B cell (primary cell): ENCODE measurements around the gene GMCL2. TPM values are rescaled to one million over a fixed set of nuclear protein-coding genes. Genes with fewer than 3 reads are reported as not detected.

ENCODE experiments used
- ATAC-seq: fragments of 200-7000 bp; cut with Tn5 transposase; one replicate; pipeline ENCODE4 v1.10.0; 2021; ENCODE audit warnings: low read depth, mild to moderate bottlenecking, moderate number of reproducible peaks, moderate library complexity
- CTCF ChIA-PET: fragments of 350-600 bp; sonication (Branson Sonifier 250); formaldehyde crosslinking; loops from one replicate; lab custom pipeline; 2021; ENCODE audit warnings: antibody characterized with exemption, inconsistent platforms; lab: Charles Lee
- POLR2A ChIA-PET: fragments of 350-600 bp; sonication (Branson Sonifier 250); formaldehyde crosslinking; loops from one replicate; lab custom pipeline; 2021; ENCODE audit warnings: antibody characterized with exemption; lab: Charles Lee
- DNase-seq: peaks from one replicate; pipeline ENCODE4 v3.0.0; 2013
- H2AFZ ChIP-seq: 2 replicates; pipeline ENCODE4 v1.6.1; 2012; ENCODE audit warnings: mild to moderate bottlenecking, low read depth, low read length; ENCODE audit not compliant: insufficient read depth, poor library complexity, severe bottlenecking
- H3K27ac ChIP-seq, 2 donors: 1 replicate in 1 of 2; 2 replicates in 1 of 2; pipeline ENCODE4 v1.5.1; 2012 to 2013; ENCODE audit warnings: low read length in 2 of 2, mild to moderate bottlenecking in 2 of 2, moderate library complexity in 1 of 2
- H3K27me3 ChIP-seq, 4 experiments: fragments of 200-600 bp in 1 of 4; sonication (generic) in 1 of 4; replicated peaks in 1 of 4; 1 replicate in 2 of 4; 2 replicates in 2 of 4; pipeline versions ENCODE4 v1.6.1 to v1.7.0; 2013 to 2016; ENCODE audit warnings: low read length in 3 of 4, mild to moderate bottlenecking in 2 of 4, mixed read lengths in 1 of 4, moderate library complexity in 1 of 4; ENCODE audit not compliant: insufficient read depth in 4 of 4, control insufficient read depth in 3 of 4; ENCODE audit errors: control extremely low read depth in 1 of 4
- H3K36me3 ChIP-seq, 2 experiments: replicated peaks in 1 of 2; 1 replicate in 1 of 2; 2 replicates in 1 of 2; pipeline versions ENCODE4 v1.6.1 to v1.7.1; 2013; ENCODE audit warnings: low read length in 1 of 2; ENCODE audit not compliant: insufficient read depth in 2 of 2, control insufficient read depth in 1 of 2; ENCODE audit errors: control extremely low read depth in 1 of 2, extremely low read depth in 1 of 2
- H3K4me1 ChIP-seq, 2 donors: fragments of 200-600 bp in 1 of 2; sonication (generic) in 1 of 2; 1 replicate in 1 of 2; 2 replicates in 1 of 2; pipeline versions ENCODE4 v1.5.1 to v1.6.1; 2013 to 2017; ENCODE audit warnings: low read length in 2 of 2; ENCODE audit not compliant: control insufficient read depth in 2 of 2, insufficient read depth in 2 of 2
- H3K4me2 ChIP-seq: replicated peaks from 2 replicates; pipeline ENCODE3; 2012; ENCODE audit warnings: mild to moderate bottlenecking, low read depth, low read length; ENCODE audit not compliant: poor library complexity, severe bottlenecking
- H3K4me3 ChIP-seq, 5 experiments: fragments of 200-600 bp in 1 of 5; sonication (generic) in 1 of 5; 1 replicate in 3 of 5; 2 replicates in 2 of 5; pipeline versions ENCODE4 v1.5.1 to v1.7.0; 2011 to 2016; ENCODE audit warnings: low read length in 4 of 5, mild to moderate bottlenecking in 4 of 5, low read depth in 2 of 5, control low read depth in 1 of 5, moderate library complexity in 1 of 5; ENCODE audit not compliant: insufficient read depth in 1 of 5; ENCODE audit errors: control extremely low read depth in 1 of 5, extremely low read depth in 1 of 5
- H3K79me2 ChIP-seq: fragments of 200-600 bp; sonication (generic); one replicate; pipeline ENCODE4 v1.6.0; 2016; ENCODE audit warnings: low read length; ENCODE audit not compliant: control insufficient read depth, insufficient read depth
- H3K9ac ChIP-seq: fragments of 200-600 bp; sonication (generic); 2 replicates; pipeline ENCODE4 v1.6.1; 2017; ENCODE audit warnings: mild to moderate bottlenecking, low read length, moderate library complexity
- H3K9me3 ChIP-seq, 3 donors: one replicate each; pipeline versions ENCODE4 v1.6.1 to v1.7.1; 2013; ENCODE audit warnings: low read length in 2 of 3; ENCODE audit not compliant: control insufficient read depth in 2 of 3, insufficient read depth in 1 of 3; ENCODE audit errors: control extremely low read depth in 1 of 3
- H4K20me1 ChIP-seq: 2 replicates; pipeline ENCODE4 v1.6.0; 2012; ENCODE audit warnings: mild to moderate bottlenecking, low read length; ENCODE audit not compliant: insufficient read depth, control insufficient read depth, poor library complexity, severe bottlenecking
- H3K27ac Mint-ChIP-seq: one replicate; pipeline ENCODE4 v1.8.0; 2021; ENCODE audit warnings: mixed read lengths
- H3K27me3 Mint-ChIP-seq: one replicate; pipeline ENCODE4 v1.8.0; 2021; ENCODE audit warnings: mixed read lengths
- H3K4me1 Mint-ChIP-seq: one replicate; pipeline ENCODE4 v1.8.0; 2021; ENCODE audit warnings: mixed read lengths
- H3K4me3 Mint-ChIP-seq: one replicate; pipeline ENCODE4 v1.8.0; 2021; ENCODE audit warnings: mixed read lengths
- H3K9me3 Mint-ChIP-seq: one replicate; pipeline ENCODE4 v1.8.0; 2022; ENCODE audit warnings: mixed read lengths; ENCODE audit not compliant: insufficient read depth
- EZH2 ChIP-seq: IDR thresholded peaks from 2 replicates; pipeline ENCODE4 v1.6.1; 2012; ENCODE audit warnings: borderline replicate concordance, low read depth, mild to moderate bottlenecking, moderate library complexity, low read length; ENCODE audit not compliant: insufficient read depth, poor library complexity, severe bottlenecking
- WGBS: methylation state at CpG from one replicate; pipeline ENCODE4 v1.1.5; 2013; ENCODE audit warnings: missing lambda C conversion rate; ENCODE audit not compliant: insufficient coverage; 5-methylcytosine and 5-hydroxymethylcytosine counted together
- intact Hi-C: fragments of 100-400 bp; cut with micrococcal nuclease; formaldehyde crosslinking; loops from one replicate; pipeline ENCODE4 v1.10.0; 2022
- polyA plus RNA-seq: library from polyadenylated mRNA; depleted of rRNA; stranded (reverse); fragments of >200 nt; gene quantifications from 2 replicates; pipeline ENCODE4 v1.2.3, GENCODE V29; 2012
- total RNA-seq, 2 donors: library from RNA; stranded (reverse); fragments of 120-200 nt in 1 of 2; gene quantifications; 1 replicate in 1 of 2; 2 replicates in 1 of 2; pipeline versions ENCODE4 v1.2.3 to v1.2.4, GENCODE V29; 2013 to 2022
- TF ChIP-seq, protein P1 (sequence below): fragments of 200-600 bp; IDR thresholded peaks from one replicate; pipeline ENCODE4 v1.8.0; 2022; ENCODE audit warnings: antibody characterized with exemption, mild to moderate bottlenecking

GMCL2 gene
- total and polyA plus RNA-seq, 2 donors (not counting 1 experiment from before 2014, with no cell fraction given): not detected

DNA sequence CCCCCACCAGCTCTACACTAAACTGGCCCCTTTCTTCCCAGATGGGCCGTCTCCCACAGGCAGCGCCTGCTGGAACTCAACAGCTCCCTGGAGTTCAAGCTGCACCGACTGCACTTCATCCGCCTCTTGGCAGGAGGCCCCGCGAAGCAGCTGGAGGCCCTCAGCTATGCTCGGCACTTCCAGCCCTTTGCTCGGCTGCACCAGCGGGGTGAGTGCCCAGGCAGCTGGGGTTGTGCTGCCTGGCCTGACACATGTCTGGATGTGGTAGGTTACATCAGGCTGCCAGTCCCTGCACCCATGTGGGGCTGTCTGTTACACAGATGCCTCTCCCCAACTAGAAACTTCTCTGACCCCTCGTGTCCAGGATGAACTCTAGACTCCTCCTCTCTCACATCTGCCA lies 43.3 kb downstream of the GMCL2 start:
- Histone ChIP-seq H3K9me3 (no peaks in the 10 kb centered on the region), H3K9ac (no peak overlapping the region), H3K4me2 (no peak overlapping the region), H4K20me1 (peaks cover 12% of the 10 kb centered on the region), H3K4me3 (no peak overlapping the region), H3K27me3 (no peaks in the 10 kb centered on the region), H3K4me1 (no peaks in the 10 kb centered on the region), H3K36me3 (peaks cover 0 to 60% of the 10 kb centered on the region in 2 experiments), H2AFZ (no peak overlapping the region), H3K79me2 (no peaks in the 10 kb centered on the region), H3K27ac (no peak overlapping the region)
- ChIA-PET CTCF (interaction anchor here (1.0 to 22.8 kb wide), 10 partner anchors 8 to 75 kb away, joined by 3 to 540 read pairs (median 12); partner anchors contain the start of gene NHP2), POLR2A (interaction anchor here (0.6 to 0.7 kb wide), 2 partner anchors 14 to 30 kb away, joined by 3 to 5 read pairs; no protein-coding TSS in a partner anchor)
- 97% methylated on average over 9 of the region's 10 CpGs for WGBS
- H3K4me1 Mint-ChIP-seq: no peaks in the 10 kb centered on the region
- H3K4me3 Mint-ChIP-seq: no peak overlapping the region
- DNase-seq: no peak
- intact Hi-C loops: no loop called here
- no peaks in the 10 kb centered on the region for H3K9me3 Mint-ChIP-seq
- ATAC-seq: no peak
- TF ChIP-seq EZH2: no peak
- TF ChIP-seq, protein P1, sequence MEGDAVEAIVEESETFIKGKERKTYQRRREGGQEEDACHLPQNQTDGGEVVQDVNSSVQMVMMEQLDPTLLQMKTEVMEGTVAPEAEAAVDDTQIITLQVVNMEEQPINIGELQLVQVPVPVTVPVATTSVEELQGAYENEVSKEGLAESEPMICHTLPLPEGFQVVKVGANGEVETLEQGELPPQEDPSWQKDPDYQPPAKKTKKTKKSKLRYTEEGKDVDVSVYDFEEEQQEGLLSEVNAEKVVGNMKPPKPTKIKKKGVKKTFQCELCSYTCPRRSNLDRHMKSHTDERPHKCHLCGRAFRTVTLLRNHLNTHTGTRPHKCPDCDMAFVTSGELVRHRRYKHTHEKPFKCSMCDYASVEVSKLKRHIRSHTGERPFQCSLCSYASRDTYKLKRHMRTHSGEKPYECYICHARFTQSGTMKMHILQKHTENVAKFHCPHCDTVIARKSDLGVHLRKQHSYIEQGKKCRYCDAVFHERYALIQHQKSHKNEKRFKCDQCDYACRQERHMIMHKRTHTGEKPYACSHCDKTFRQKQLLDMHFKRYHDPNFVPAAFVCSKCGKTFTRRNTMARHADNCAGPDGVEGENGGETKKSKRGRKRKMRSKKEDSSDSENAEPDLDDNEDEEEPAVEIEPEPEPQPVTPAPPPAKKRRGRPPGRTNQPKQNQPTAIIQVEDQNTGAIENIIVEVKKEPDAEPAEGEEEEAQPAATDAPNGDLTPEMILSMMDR: no peak
- no peaks in the 10 kb centered on the region for H3K27me3 Mint-ChIP-seq
- H3K27ac Mint-ChIP-seq: no peak overlapping the region

DNA sequence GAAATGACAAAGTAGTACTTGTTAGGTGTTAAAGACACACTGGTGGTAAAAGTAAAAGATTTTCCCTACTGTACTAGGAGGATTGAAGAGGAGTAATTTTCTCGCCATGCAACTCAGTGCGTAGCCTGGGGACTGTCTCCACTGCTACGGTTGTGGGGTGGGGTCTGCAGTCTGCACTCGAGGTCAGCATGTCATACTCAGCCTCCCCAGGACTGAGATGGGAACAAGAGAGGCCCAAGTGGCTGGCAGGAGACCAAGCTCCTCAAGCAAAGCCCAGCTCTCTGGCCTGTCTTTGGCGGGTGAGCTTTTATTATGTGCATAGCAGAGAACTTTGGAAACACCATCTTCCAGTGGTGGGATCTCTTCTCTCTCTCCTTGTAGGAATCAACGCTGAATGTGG lies 43.9 kb downstream of the GMCL2 start:
- H3K27me3 ChIP-seq: no peaks in the 10 kb centered on the region
- no peak overlapping the region for H3K27ac ChIP-seq
- ATAC-seq (no peak), DNase-seq (no peak)
- H3K27me3 Mint-ChIP-seq: no peaks in the 10 kb centered on the region
- H3K4me1 ChIP-seq: no peaks in the 10 kb centered on the region
- H3K27ac Mint-ChIP-seq: no peak overlapping the region
- H3K36me3 ChIP-seq: peaks cover 0 to 54% of the 10 kb centered on the region in 2 experiments
- ChIA-PET POLR2A (no interaction called here), CTCF (interaction anchor here (0.7 to 22.8 kb wide), 10 partner anchors 7 to 75 kb away, joined by 3 to 540 read pairs (median 7); partner anchors contain the start of gene NHP2)
- intact Hi-C loops: no loop called here
- H3K4me3 Mint-ChIP-seq: no peak overlapping the region
- H3K4me2 ChIP-seq: no peak overlapping the region
- H2AFZ ChIP-seq: no peak overlapping the region
- H4K20me1 ChIP-seq: peaks cover 6% of the 10 kb centered on the region
- no peak overlapping the region for H3K9ac ChIP-seq
- no peaks in the 10 kb centered on the region for H3K4me1 Mint-ChIP-seq
- H3K9me3 ChIP-seq: no peaks in the 10 kb centered on the region
- TF ChIP-seq EZH2: no peak
- TF ChIP-seq, protein P1: no peak
- 100% methylated on average over 6 of the region's 6 CpGs for WGBS
- no peak overlapping the region for H3K4me3 ChIP-seq
- no peaks in the 10 kb centered on the region for H3K79me2 ChIP-seq
- no peaks in the 10 kb centered on the region for H3K9me3 Mint-ChIP-seq
